SH-SY5Y (cell line): ENCODE measurements around the gene OSBPL2.

Experiments used
- GATA2 ChIP-seq: IDR thresholded peaks from 2 replicates; pipeline ENCODE4 v1.6.1; 2011; ENCODE audit warnings: mild to moderate bottlenecking, low read depth, low read length
- GATA3 ChIP-seq: IDR thresholded peaks from 2 replicates; pipeline ENCODE4 v1.6.1; 2011; ENCODE audit warnings: low read depth, mild to moderate bottlenecking, low read length, moderate library complexity

DNA sequence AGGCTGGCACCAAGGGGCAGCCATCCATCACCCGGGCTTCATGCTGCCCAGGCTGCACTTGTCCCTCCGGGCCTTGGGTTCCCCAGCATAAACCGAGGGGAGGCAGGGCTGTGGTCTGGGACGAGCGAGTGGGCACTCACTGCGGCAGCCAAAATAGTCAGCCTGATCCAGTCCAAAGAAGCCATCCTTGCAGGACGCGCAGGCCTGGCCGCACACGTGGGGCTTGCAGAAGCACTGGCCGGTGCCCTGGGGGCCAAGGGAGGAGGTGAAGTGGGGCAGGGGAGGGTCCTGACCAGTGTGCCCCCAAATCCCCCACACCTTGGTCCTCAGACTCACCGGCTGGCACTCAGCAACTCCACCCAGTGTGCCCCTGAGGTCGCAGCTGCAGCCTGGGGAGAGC lies 96.6 kb downstream of the OSBPL2 start:
- TF ChIP-seq GATA2, result no peak
- no peak for TF ChIP-seq GATA3
